ENCODE results near the gene TXNL1. TPM values are rescaled to one million over a fixed set of nuclear protein-coding genes. Genes with fewer than 3 reads are reported as not detected.

The TXNL1 gene
- total RNA-seq, 1 experiment from 2014 or later = 72.8 TPM

GRCh38 chr18:56638232-56639103 lies at the start of gene TXNL1 (continued):
- TF ChIP-seq MLX (CRISPR knock-in tag; IDR thresholded peaks at IDR 0.05) = no peak
- no peak for TF ChIP-seq TP53 (CRISPR knock-in tag; IDR thresholded peaks at IDR 0.05)
- TF ChIP-seq JAZF1 (CRISPR knock-in tag; IDR thresholded peaks at IDR 0.05) = no peak
- 0 out of 2 replicates have a peak, but pooled peaks have one; percentile 15 for TF ChIP-seq ZNF138 (CRISPR knock-in tag; conservative IDR thresholded peaks at IDR 0.05)
- peak; percentile 77; the same call in 1 of the 2 replicates for TF ChIP-seq ZBTB21 (CRISPR knock-in tag; IDR thresholded peaks at IDR 0.05; ENCODE audit: borderline replicate concordance)
- no peak for TF ChIP-seq NR2C2 (CRISPR knock-in tag; IDR thresholded peaks at IDR 0.05)
- peak; percentile 98 for TF ChIP-seq USF2 (CRISPR knock-in tag; IDR thresholded peaks at IDR 0.05)
- TF ChIP-seq SP1 (CRISPR knock-in tag; conservative IDR thresholded peaks at IDR 0.05) = peak; percentile 94
- no peak for TF ChIP-seq PRRX2 (CRISPR knock-in tag; IDR thresholded peaks at IDR 0.05)
- TF ChIP-seq OVOL2 (CRISPR knock-in tag; IDR thresholded peaks at IDR 0.05; ENCODE audit: borderline replicate concordance) = no peak
- TF ChIP-seq ZNF263 (CRISPR knock-in tag; IDR thresholded peaks at IDR 0.05; ENCODE audit: low read depth) = no peak

- H3K36me3 Mint-ChIP-seq = no peaks in the 10 kb centered on the region
- no peaks in the 10 kb centered on the region for H3K27me3 Mint-ChIP-seq (ENCODE audit: low read depth)
- DNase-seq (ENCODE audit: low spot score) (no peak), ATAC-seq (no peak)
- no peak overlapping the region for H3K4me3 Mint-ChIP-seq
- POLR2A ChIA-PET = no interaction called here
- H3K4me1 Mint-ChIP-seq = no peaks in the 10 kb centered on the region
- H3K27ac Mint-ChIP-seq = no peak overlapping the region
- TF ChIP-seq NR2C2 (CRISPR knock-in tag; IDR thresholded peaks at IDR 0.05) = no peak
- no peak for TF ChIP-seq CTCF (IDR thresholded peaks at IDR 0.05)
- TF ChIP-seq NFE2L1 (CRISPR knock-in tag; IDR thresholded peaks at IDR 0.05) = no peak
- no peak for TF ChIP-seq MXD4 (CRISPR knock-in tag; IDR thresholded peaks at IDR 0.05; ENCODE audit: borderline replicate concordance)
- TF ChIP-seq ATF3 (CRISPR knock-in tag; conservative IDR thresholded peaks at IDR 0.05) = no peak
- TF ChIP-seq FOXJ3 (CRISPR knock-in tag; IDR thresholded peaks at IDR 0.05; ENCODE audit: borderline replicate concordance) = no peak
- no peak for TF ChIP-seq CBFB (CRISPR knock-in tag; IDR thresholded peaks at IDR 0.05; ENCODE audit: low read depth)
- no peak for TF ChIP-seq ZNF425 (CRISPR knock-in tag; conservative IDR thresholded peaks at IDR 0.05)
- no peak for TF ChIP-seq ATF6 (CRISPR knock-in tag; IDR thresholded peaks at IDR 0.05)
- TF ChIP-seq JAZF1 (CRISPR knock-in tag; IDR thresholded peaks at IDR 0.05) = no peak
- TF ChIP-seq RELA (CRISPR knock-in tag; IDR thresholded peaks at IDR 0.05; ENCODE audit: borderline replicate concordance) = no peak
- no peak for TF ChIP-seq USF2 (CRISPR knock-in tag; IDR thresholded peaks at IDR 0.05)
- TF ChIP-seq ZNF416 (CRISPR knock-in tag; IDR thresholded peaks at IDR 0.05) = no peak
- no peak for TF ChIP-seq GRHL2 (CRISPR knock-in tag; IDR thresholded peaks at IDR 0.05; ENCODE audit: insufficient replicate concordance, severe bottlenecking)
- no peak for TF ChIP-seq ZNF423 (CRISPR knock-in tag; IDR thresholded peaks at IDR 0.05)
- no peak for TF ChIP-seq PREB (CRISPR knock-in tag; IDR thresholded peaks at IDR 0.05; ENCODE audit: borderline replicate concordance)
- no peaks in the 10 kb centered on the region for H3K9me3 Mint-ChIP-seq
- CTCF ChIA-PET = interaction anchor here (1.5 kb wide), 1 partner anchor 33 kb away, joined by 3 read pairs; the partner anchor contains the start of gene WDR7
These were observed 45.9 kb upstream of the TXNL1 start for GRCh38 chr18:56684277-56684676.

Data from WTC11 (cell line).